ENCODE measurements around the gene DLEC1. TPM values are rescaled to one million over a fixed set of nuclear protein-coding genes. Genes with fewer than 3 reads are reported as not detected.

DLEC1 gene
- total RNA-seq, 4 donors from 2014 or later, result 0.20 to 4.1 (median 1.4) TPM

DNA sequence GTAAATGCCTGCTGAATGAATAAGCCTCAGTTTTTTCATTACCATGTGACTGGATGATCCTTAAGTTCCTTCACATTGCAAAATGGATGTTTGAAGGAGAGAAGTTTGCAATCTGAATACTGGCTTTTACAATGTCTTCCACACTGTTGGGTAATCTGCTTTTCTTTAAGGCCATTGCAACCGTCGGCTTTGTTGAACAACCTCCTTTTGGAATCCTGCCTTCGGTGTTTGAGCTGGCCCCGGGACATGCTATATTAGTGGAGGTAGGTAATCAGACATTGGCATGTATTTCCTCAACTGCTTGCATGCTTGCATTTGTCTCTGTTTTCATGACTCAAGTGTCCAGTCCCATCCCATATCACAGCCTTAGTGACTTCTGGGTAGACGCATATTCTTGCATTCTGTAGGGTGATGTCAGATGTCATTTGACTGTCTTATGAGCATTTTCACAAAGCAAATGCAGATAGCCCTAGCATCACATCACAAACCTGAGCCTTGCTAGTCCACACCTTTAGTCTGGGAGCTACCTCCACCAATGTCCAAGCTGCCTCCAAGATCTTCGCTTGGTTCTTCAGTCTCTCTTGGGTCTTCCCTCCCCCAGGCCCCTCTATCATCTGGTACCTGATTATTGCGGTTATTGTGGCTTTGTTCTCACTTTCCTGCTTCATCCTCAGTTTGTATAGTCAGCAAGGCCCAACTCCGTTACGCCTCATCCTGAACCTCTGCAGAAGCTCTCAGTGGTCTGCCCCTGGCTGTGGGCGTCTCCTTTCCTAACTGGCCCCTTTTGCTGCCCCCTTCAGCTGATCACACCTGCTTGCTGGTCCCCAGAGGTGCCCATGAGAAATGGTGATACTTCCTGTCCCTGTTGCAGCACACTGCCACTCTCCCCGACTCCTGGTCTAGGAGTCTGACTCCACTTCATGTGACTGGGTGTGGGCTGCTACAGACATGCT is 49.4 kb downstream of the DLEC1 start:
- Histone ChIP-seq H3K36me3 (no peaks in the 10 kb centered on the region), H3K27me3 (no peaks in the 10 kb centered on the region), H3K9me3 (no peaks in the 10 kb centered on the region), H3K4me3 (no peak overlapping the region), H3K27ac (no peak overlapping the region), H3K4me1 (no peaks in the 10 kb centered on the region)
- intact Hi-C loops (cut with DNase I; ENCODE audit: low total_unique reads) (no loop called here), in situ Hi-C loops (cut with MboI; ENCODE audit: low pct_ligation_motif_present in 1 of 4, low pct_unique_long_range_greater_than_20kb in 1 of 4, low sequenced_read_pairs in 3 of 4) (no loop called here)
- no peak for TF ChIP-seq POLR2AphosphoS5 (IDR thresholded peaks at IDR 0.05)
- no peak for TF ChIP-seq POLR2A (IDR thresholded peaks at IDR 0.05)
- no peak for TF ChIP-seq EP300 (IDR thresholded peaks at IDR 0.05; ENCODE audit: low read depth)
- TF ChIP-seq, protein P1, sequence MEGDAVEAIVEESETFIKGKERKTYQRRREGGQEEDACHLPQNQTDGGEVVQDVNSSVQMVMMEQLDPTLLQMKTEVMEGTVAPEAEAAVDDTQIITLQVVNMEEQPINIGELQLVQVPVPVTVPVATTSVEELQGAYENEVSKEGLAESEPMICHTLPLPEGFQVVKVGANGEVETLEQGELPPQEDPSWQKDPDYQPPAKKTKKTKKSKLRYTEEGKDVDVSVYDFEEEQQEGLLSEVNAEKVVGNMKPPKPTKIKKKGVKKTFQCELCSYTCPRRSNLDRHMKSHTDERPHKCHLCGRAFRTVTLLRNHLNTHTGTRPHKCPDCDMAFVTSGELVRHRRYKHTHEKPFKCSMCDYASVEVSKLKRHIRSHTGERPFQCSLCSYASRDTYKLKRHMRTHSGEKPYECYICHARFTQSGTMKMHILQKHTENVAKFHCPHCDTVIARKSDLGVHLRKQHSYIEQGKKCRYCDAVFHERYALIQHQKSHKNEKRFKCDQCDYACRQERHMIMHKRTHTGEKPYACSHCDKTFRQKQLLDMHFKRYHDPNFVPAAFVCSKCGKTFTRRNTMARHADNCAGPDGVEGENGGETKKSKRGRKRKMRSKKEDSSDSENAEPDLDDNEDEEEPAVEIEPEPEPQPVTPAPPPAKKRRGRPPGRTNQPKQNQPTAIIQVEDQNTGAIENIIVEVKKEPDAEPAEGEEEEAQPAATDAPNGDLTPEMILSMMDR (IDR thresholded peaks at IDR 0.05), result no peak
- DNase-seq, result no peak
- WGBS, 2 donors (ENCODE audit: low coverage in 1 of 2), result 83 to 91% methylated on average over 5 to 11 of the region's 11 CpGs

DNA sequence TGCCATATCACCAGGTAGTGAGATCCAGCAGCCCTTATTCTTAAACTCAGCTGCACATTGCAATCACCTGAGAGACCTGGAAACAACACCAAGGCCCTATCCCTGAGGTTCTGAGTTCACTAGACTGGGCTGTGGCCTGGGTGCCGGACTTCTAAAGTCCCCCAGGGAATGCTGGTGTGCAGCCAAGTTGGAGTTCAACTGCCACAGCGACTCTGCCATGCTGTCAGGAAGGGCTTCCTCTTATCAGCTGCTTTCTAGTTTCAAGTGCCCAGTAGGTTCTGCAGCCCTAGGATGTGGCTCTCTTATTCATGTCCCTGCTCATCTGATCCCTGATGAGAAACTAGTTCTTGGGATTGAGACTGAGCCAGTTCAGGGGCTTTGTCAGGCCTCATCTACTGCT is 50.2 kb downstream of the DLEC1 start:
- intact Hi-C loops (cut with DNase I; ENCODE audit: low total_unique reads), result no loop called here
- Histone ChIP-seq H3K27me3 (no peaks in the 10 kb centered on the region), H3K27ac (no peak overlapping the region), H3K4me3 (no peak overlapping the region), H3K36me3 (no peaks in the 10 kb centered on the region), H3K4me1 (no peaks in the 10 kb centered on the region), H3K9me3 (no peaks in the 10 kb centered on the region)
- TF ChIP-seq POLR2AphosphoS5 (IDR thresholded peaks at IDR 0.05) (no peak), POLR2A (IDR thresholded peaks at IDR 0.05) (no peak)
- TF ChIP-seq, protein P1 (IDR thresholded peaks at IDR 0.05), result no peak
- WGBS, 2 donors (ENCODE audit: low coverage in 1 of 2), result 75% methylated on average over 2 of the region's 2 CpGs; no CpG with 5 or more reads in 1 of the 2 donors
- in situ Hi-C loops (cut with MboI; ENCODE audit: low pct_ligation_motif_present in 1 of 4, low pct_unique_long_range_greater_than_20kb in 1 of 4, low sequenced_read_pairs in 3 of 4), result no loop called here
- no peak for DNase-seq

DNA sequence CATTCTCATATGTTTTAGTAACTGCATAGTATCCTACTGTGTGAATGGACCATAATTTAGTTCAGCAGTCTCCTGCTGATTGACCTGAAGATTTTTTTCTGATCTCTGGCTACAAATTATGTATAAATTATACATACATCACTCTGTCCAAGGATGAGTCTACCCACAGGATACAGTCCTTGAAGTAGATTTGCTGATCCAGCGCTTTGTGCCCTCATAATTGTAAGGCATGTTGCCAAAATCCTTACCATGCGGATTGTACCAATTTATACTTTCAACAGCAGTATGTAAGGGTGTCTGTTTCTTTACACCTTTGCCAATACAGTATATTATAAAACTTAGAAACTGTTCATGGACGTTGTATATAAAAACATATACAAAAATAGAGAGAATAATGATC is 51.4 kb downstream of the DLEC1 start:
- intact Hi-C loops (cut with DNase I; ENCODE audit: low total_unique reads), result no loop called here
- Histone ChIP-seq H3K36me3 (no peaks in the 10 kb centered on the region), H3K4me3 (no peak overlapping the region), H3K9me3 (no peaks in the 10 kb centered on the region), H3K27me3 (no peaks in the 10 kb centered on the region), H3K4me1 (no peaks in the 10 kb centered on the region), H3K27ac (no peak overlapping the region)
- in situ Hi-C loops (cut with MboI; ENCODE audit: low pct_ligation_motif_present in 1 of 4, low pct_unique_long_range_greater_than_20kb in 1 of 4, low sequenced_read_pairs in 3 of 4), result no loop called here
- WGBS, 2 donors (ENCODE audit: low coverage in 1 of 2), result 72 to 73% methylated on average over 3 of the region's 3 CpGs
- DNase-seq, result no peak
- TF ChIP-seq, protein P1 (IDR thresholded peaks at IDR 0.05), result no peak
- no peak for TF ChIP-seq EP300 (IDR thresholded peaks at IDR 0.05; ENCODE audit: low read depth)
- TF ChIP-seq POLR2A (IDR thresholded peaks at IDR 0.05), result no peak
- no peak for TF ChIP-seq POLR2AphosphoS5 (IDR thresholded peaks at IDR 0.05)

DNA sequence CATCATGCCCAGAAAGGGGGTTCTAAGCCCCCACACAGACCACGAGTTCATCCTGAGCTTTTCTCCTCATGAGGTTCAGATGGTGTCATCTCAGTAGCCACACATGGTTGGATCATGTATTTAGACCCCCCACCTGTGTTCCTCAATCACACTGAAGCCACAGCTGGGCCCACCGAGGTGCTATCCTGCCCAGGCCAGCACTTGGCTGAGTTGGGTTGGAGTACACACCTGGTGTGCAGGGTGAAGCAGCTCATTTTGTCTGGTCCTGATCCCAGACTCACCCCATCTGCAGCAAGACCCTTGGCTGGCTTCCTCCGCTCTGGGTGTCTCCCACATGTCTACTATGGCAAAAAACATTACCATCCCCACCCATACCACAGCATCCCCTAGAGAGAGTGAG is 56.0 kb downstream of the DLEC1 start:
- TF ChIP-seq EP300 (IDR thresholded peaks at IDR 0.05; ENCODE audit: low read depth), result no peak
- Histone ChIP-seq H3K27me3 (no peaks in the 10 kb centered on the region), H3K36me3 (no peaks in the 10 kb centered on the region), H3K27ac (no peak overlapping the region), H3K4me1 (no peaks in the 10 kb centered on the region), H3K4me3 (no peak overlapping the region), H3K9me3 (no peaks in the 10 kb centered on the region)
- intact Hi-C loops (cut with DNase I; ENCODE audit: low total_unique reads), result no loop called here
- in situ Hi-C loops (cut with MboI; ENCODE audit: low pct_ligation_motif_present in 1 of 4, low pct_unique_long_range_greater_than_20kb in 1 of 4, low sequenced_read_pairs in 3 of 4), result no loop called here
- WGBS, 2 donors (ENCODE audit: low coverage in 1 of 2), result 75% methylated on average over 3 of the region's 3 CpGs; no CpG with 5 or more reads in 1 of the 2 donors
- no peak for DNase-seq
